Caco-2 (cell line): ENCODE data around the gene ROBO4. TPM values are rescaled to one million over a fixed set of nuclear protein-coding genes. Genes with fewer than 3 reads are reported as not detected.

Source experiments
- BruUV-seq: library from RNA; stranded (reverse); fragments of 400-500 nt; replicated peaks from 2 replicates; lab custom pipeline; 2021; lab: Mats Ljungman, UMichigan
- CTCF ChIA-PET: fragments of 300-600 bp; sonication (Branson Sonifier 250); formaldehyde crosslinking; loops from one replicate; lab custom pipeline; 2022; ENCODE audit warnings: antibody characterized with exemption; lab: Charles Lee
- POLR2A ChIA-PET: fragments of 300-600 bp; sonication (Branson Sonifier 250); formaldehyde crosslinking; loops from one replicate; lab custom pipeline; 2022; ENCODE audit warnings: antibody characterized with exemption; lab: Charles Lee
- DNase-seq, 2 experiments: peaks; one replicate each; pipeline versions ENCODE4 v3.0.0 to v3.0.0-alpha.2; 2020 to 2022
- H3K27me3 ChIP-seq: replicated peaks from 2 replicates; pipeline ENCODE4 v1.6.0; 2011; ENCODE audit warnings: low read length; ENCODE audit not compliant: control insufficient read depth, insufficient read depth
- H3K36me3 ChIP-seq: 2 replicates; pipeline ENCODE4 v1.5.1; 2011; ENCODE audit warnings: low read length; ENCODE audit not compliant: control insufficient read depth, insufficient read depth
- H3K4me1 ChIP-seq: fragments of 250-450 bp; sonication (Bioruptor Pico); 2 replicates; pipeline ENCODE4 v1.5.1; 2020; ENCODE audit warnings: mild to moderate bottlenecking
- H3K4me3 ChIP-seq: 2 replicates; pipeline ENCODE4 v1.5.1; 2011; ENCODE audit warnings: low read depth, mild to moderate bottlenecking, control low read depth, low read length
- H3K9me3 ChIP-seq: fragments of 250-450 bp; sonication (Bioruptor Pico); 2 replicates; pipeline ENCODE4 v1.5.1; 2020; ENCODE audit warnings: mild to moderate bottlenecking, moderate library complexity
- H3K27ac Mint-ChIP-seq: one replicate; pipeline ENCODE4 v1.8.0; 2022; ENCODE audit warnings: mixed read lengths; ENCODE audit not compliant: unreplicated experiment
- H3K27me3 Mint-ChIP-seq: one replicate; pipeline ENCODE4 v1.8.0; 2022; ENCODE audit warnings: mixed read lengths; ENCODE audit not compliant: insufficient read depth, unreplicated experiment
- H3K36me3 Mint-ChIP-seq: one replicate; pipeline ENCODE4 v1.8.0; 2022; ENCODE audit warnings: mild to moderate bottlenecking, mixed read lengths; ENCODE audit not compliant: insufficient read depth, unreplicated experiment
- H3K4me1 Mint-ChIP-seq: one replicate; pipeline ENCODE4 v1.8.0; 2022; ENCODE audit warnings: low read depth, mixed read lengths; ENCODE audit not compliant: unreplicated experiment
- H3K4me3 Mint-ChIP-seq: one replicate; pipeline ENCODE4 v1.8.0; 2022; ENCODE audit warnings: mild to moderate bottlenecking, moderate library complexity, mixed read lengths; ENCODE audit not compliant: unreplicated experiment
- H3K9me3 Mint-ChIP-seq: one replicate; pipeline ENCODE4 v1.8.0; 2022; ENCODE audit warnings: mixed read lengths; ENCODE audit not compliant: unreplicated experiment
- intact Hi-C: fragments of 100-400 bp; cut with micrococcal nuclease; formaldehyde crosslinking; loops from one replicate; pipeline ENCODE4 v1.10.0; 2022; ENCODE audit not compliant: unreplicated experiment
- total RNA-seq: library from RNA; stranded (reverse); gene quantifications from 2 replicates; pipeline ENCODE4 v1.2.3, GENCODE V29; 2022
- TF ChIP-seq, protein P1 (sequence below), 2 experiments: fragments of 200-600 bp in 1 of 2; IDR thresholded peaks; 1 replicate in 1 of 2; 2 replicates in 1 of 2; pipeline versions ENCODE4 v1.5.1 to v1.8.0; 2011 to 2022; ENCODE audit warnings: antibody characterized with exemption in 1 of 2, control low read depth in 1 of 2, inconsistent platforms in 1 of 2, low read depth in 1 of 2, low read length in 1 of 2, mild to moderate bottlenecking in 1 of 2, moderate library complexity in 1 of 2; ENCODE audit not compliant: insufficient read depth in 1 of 2, severe bottlenecking in 1 of 2, unreplicated experiment in 1 of 2

Gene ROBO4
- total RNA-seq, 1 experiment from 2014 or later: not detected

DNA sequence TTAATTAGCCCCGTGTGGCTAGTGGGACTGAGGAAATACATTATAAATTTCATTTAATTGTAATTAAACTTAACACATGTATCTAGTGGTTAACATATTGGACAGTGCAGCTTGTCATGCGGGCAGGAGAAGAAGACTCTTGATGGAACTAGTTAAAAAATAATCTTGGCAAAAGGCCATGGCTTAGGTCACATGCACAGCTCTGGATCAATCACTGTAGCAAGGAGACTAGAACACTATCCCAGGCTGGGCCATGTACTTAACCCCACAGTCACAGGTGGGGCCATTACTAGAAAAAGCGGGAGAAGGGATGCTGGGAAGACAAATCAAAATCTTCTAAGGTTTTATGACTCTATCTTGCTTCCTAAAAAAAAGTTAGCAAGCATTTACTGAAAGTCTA, 46.9 kb upstream of the ROBO4 start:
- no peak overlapping the region for H3K27ac Mint-ChIP-seq

GRCh38 chr11:124943741-124944140, 46.1 kb upstream of the ROBO4 start:
- POLR2A ChIA-PET: no interaction called here

More for the DNA sequence above, 46.9 kb upstream of the ROBO4 start:
- Mint-ChIP-seq H3K4me3 (no peak overlapping the region), H3K27me3 (peaks cover 9% of the 10 kb centered on the region), H3K36me3 (no peaks in the 10 kb centered on the region), H3K4me1 (no peaks in the 10 kb centered on the region), H3K9me3 (peaks cover 13% of the 10 kb centered on the region)
- TF ChIP-seq, protein P1, sequence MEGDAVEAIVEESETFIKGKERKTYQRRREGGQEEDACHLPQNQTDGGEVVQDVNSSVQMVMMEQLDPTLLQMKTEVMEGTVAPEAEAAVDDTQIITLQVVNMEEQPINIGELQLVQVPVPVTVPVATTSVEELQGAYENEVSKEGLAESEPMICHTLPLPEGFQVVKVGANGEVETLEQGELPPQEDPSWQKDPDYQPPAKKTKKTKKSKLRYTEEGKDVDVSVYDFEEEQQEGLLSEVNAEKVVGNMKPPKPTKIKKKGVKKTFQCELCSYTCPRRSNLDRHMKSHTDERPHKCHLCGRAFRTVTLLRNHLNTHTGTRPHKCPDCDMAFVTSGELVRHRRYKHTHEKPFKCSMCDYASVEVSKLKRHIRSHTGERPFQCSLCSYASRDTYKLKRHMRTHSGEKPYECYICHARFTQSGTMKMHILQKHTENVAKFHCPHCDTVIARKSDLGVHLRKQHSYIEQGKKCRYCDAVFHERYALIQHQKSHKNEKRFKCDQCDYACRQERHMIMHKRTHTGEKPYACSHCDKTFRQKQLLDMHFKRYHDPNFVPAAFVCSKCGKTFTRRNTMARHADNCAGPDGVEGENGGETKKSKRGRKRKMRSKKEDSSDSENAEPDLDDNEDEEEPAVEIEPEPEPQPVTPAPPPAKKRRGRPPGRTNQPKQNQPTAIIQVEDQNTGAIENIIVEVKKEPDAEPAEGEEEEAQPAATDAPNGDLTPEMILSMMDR (IDR thresholded peaks at IDR 0.05; ENCODE audit: insufficient read depth in 1 of 2, low read depth in 1 of 2, low read length in 1 of 2, severe bottlenecking in 1 of 2, unreplicated experiment in 1 of 2): no peak
- Histone ChIP-seq H3K4me3 (no peak overlapping the region), H3K27me3 (no peaks in the 10 kb centered on the region), H3K36me3 (no peaks in the 10 kb centered on the region), H3K9me3 (no peaks in the 10 kb centered on the region), H3K4me1 (no peaks in the 10 kb centered on the region)
- DNase-seq: no peak
- ChIA-PET CTCF (no interaction called here), POLR2A (no interaction called here)
- intact Hi-C loops: no loop called here
- BruUV-seq: no TSS peak

DNA sequence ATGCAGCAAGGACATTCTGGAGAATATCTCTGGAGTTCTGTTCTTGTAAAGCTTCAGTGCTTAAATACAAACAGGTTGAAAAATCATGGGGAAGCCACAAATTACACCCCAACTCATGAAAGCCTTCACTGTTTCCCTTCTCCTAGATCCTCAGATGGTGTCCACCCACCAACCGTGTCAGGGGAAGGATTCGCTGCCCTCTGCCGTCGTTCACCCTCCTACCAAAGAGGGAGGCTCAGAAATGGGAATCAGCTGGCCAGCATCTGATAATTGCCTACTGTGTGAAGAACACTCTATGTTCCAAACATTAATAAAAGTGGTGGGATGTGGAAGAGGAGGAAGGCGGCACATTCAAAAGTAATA, 45.6 kb upstream of the ROBO4 start:
- Mint-ChIP-seq H3K27ac (no peak overlapping the region), H3K27me3 (peaks cover 5% of the 10 kb centered on the region)

More at GRCh38 chr11:124943741-124944140, 46.1 kb upstream of the ROBO4 start:
- Mint-ChIP-seq H3K27ac (no peak overlapping the region), H3K4me3 (no peak overlapping the region), H3K9me3 (peaks cover 9% of the 10 kb centered on the region), H3K36me3 (no peaks in the 10 kb centered on the region), H3K4me1 (no peaks in the 10 kb centered on the region), H3K27me3 (peaks cover 8% of the 10 kb centered on the region)
- BruUV-seq: no TSS peak
- Histone ChIP-seq H3K27me3 (no peaks in the 10 kb centered on the region), H3K36me3 (no peaks in the 10 kb centered on the region), H3K9me3 (no peaks in the 10 kb centered on the region), H3K4me1 (no peaks in the 10 kb centered on the region), H3K4me3 (no peak overlapping the region)
- intact Hi-C loops: no loop called here
- DNase-seq: no peak
- CTCF ChIA-PET: no interaction called here
- TF ChIP-seq, protein P1 (IDR thresholded peaks at IDR 0.05; ENCODE audit: insufficient read depth in 1 of 2, low read depth in 1 of 2, low read length in 1 of 2, severe bottlenecking in 1 of 2, unreplicated experiment in 1 of 2): no peak

More for the DNA sequence above, 45.6 kb upstream of the ROBO4 start:
- intact Hi-C loops: no loop called here
- H3K4me3 ChIP-seq: no peak overlapping the region
- no peak for DNase-seq
- CTCF ChIA-PET: no interaction called here
- BruUV-seq: no TSS peak
- H3K4me3 Mint-ChIP-seq: no peak overlapping the region
- no peaks in the 10 kb centered on the region for H3K9me3 ChIP-seq
- no peaks in the 10 kb centered on the region for H3K36me3 Mint-ChIP-seq
- TF ChIP-seq, protein P1 (IDR thresholded peaks at IDR 0.05; ENCODE audit: insufficient read depth in 1 of 2, low read depth in 1 of 2, low read length in 1 of 2, severe bottlenecking in 1 of 2, unreplicated experiment in 1 of 2): no peak
- H3K36me3 ChIP-seq: no peaks in the 10 kb centered on the region
- no peaks in the 10 kb centered on the region for H3K27me3 ChIP-seq
- no peaks in the 10 kb centered on the region for H3K4me1 Mint-ChIP-seq
- no peaks in the 10 kb centered on the region for H3K4me1 ChIP-seq
- peaks cover 4% of the 10 kb centered on the region for H3K9me3 Mint-ChIP-seq
- POLR2A ChIA-PET: no interaction called here
